HL-60 (cell line): ENCODE results near the gene CDC5L.

ENCODE experiments used
- DNase-seq, 2 experiments: peaks; one replicate each; pipeline ENCODE4 v3.0.0-alpha.2; 2010 to 2020; ENCODE audit warnings: low read depth in 1 of 2, low spot score in 1 of 2
- H3K27ac ChIP-seq: fragments of 250-450 bp; sonication (Bioruptor Pico); replicated peaks from 2 replicates; pipeline ENCODE4 v1.5.1; 2020; ENCODE audit warnings: mild to moderate bottlenecking, moderate library complexity
- H3K27me3 ChIP-seq: fragments of 250-450 bp; sonication (Bioruptor Pico); 2 replicates; pipeline ENCODE4 v1.5.1; 2021; ENCODE audit warnings: mild to moderate bottlenecking, moderate library complexity; ENCODE audit not compliant: insufficient read depth, poor library complexity, severe bottlenecking
- H3K4me3 ChIP-seq: replicated peaks from 2 replicates; pipeline ENCODE4 v1.5.1; 2011; ENCODE audit warnings: mild to moderate bottlenecking, control low read depth, low read length; ENCODE audit not compliant: insufficient read depth
- GABPA ChIP-seq: IDR thresholded peaks from 2 replicates; pipeline ENCODE4 v1.6.1; 2012; ENCODE audit warnings: low read depth
- POLR2AphosphoS5 ChIP-seq: IDR thresholded peaks from 2 replicates; pipeline ENCODE4 v1.6.1; 2012; ENCODE audit warnings: low read depth
- REST ChIP-seq: IDR thresholded peaks from 2 replicates; pipeline ENCODE4 v1.6.1; 2012; ENCODE audit warnings: low read depth; ENCODE audit not compliant: insufficient replicate concordance
- SPI1 ChIP-seq: IDR thresholded peaks from 2 replicates; pipeline ENCODE4 v1.6.1; 2012; ENCODE audit warnings: low read depth, mild to moderate bottlenecking, borderline replicate concordance
- TF ChIP-seq, protein P1 (sequence below): IDR thresholded peaks from one replicate; pipeline ENCODE4 v1.5.1; 2011; ENCODE audit warnings: low read length, control low read depth, inconsistent platforms; ENCODE audit not compliant: insufficient read depth

CDC5L gene

GRCh38 chr6:44415449-44415848, 27.9 kb downstream of the CDC5L start:
- Histone ChIP-seq H3K4me3 (no peak overlapping the region), H3K27ac (no peak overlapping the region), H3K27me3 (no peaks in the 10 kb centered on the region)
- no peak for DNase-seq
- no peak for TF ChIP-seq POLR2AphosphoS5
- no peak for TF ChIP-seq REST
- TF ChIP-seq GABPA = no peak
- no peak for TF ChIP-seq SPI1

DNA sequence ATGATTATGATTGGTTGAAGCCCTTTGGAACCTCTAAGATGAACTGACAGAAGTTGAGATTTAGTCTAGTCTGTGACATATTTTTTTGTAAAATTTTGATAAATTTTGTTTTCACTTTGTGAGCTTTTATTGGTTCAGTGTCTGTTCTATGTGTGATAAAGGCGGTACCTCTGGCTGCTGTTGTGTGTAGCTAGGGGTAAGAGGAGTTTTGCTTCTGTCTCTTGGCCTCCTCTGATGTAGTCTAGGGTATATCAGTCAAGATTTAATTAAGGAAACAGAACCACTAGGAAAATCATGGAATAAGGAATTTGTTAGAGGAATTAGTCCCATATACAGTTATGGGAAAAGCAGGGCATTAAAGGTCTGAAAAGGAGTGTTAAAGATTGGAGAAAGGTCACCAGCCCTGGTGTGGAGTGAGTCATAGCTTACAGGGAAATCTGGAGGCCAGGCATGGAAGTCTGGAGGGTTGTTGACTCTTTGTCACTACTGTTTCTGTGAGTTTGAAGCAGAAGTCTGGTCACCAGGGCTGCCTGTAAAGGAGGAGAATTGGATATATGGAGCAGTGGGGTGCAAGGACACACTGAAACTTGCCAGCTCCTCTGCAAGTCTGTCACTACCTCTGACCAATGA, 28.5 kb downstream of the CDC5L start:
- Histone ChIP-seq H3K4me3 (no peak overlapping the region), H3K27me3 (no peaks in the 10 kb centered on the region), H3K27ac (no peak overlapping the region)
- TF ChIP-seq REST (no peak), SPI1 (no peak), GABPA (no peak), POLR2AphosphoS5 (no peak)
- TF ChIP-seq, protein P1, sequence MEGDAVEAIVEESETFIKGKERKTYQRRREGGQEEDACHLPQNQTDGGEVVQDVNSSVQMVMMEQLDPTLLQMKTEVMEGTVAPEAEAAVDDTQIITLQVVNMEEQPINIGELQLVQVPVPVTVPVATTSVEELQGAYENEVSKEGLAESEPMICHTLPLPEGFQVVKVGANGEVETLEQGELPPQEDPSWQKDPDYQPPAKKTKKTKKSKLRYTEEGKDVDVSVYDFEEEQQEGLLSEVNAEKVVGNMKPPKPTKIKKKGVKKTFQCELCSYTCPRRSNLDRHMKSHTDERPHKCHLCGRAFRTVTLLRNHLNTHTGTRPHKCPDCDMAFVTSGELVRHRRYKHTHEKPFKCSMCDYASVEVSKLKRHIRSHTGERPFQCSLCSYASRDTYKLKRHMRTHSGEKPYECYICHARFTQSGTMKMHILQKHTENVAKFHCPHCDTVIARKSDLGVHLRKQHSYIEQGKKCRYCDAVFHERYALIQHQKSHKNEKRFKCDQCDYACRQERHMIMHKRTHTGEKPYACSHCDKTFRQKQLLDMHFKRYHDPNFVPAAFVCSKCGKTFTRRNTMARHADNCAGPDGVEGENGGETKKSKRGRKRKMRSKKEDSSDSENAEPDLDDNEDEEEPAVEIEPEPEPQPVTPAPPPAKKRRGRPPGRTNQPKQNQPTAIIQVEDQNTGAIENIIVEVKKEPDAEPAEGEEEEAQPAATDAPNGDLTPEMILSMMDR = no peak
- DNase-seq = no peak

- no peak for DNase-seq
- no peak overlapping the region for H3K4me3 ChIP-seq
- TF ChIP-seq, protein P1 = no peak
- TF ChIP-seq POLR2AphosphoS5 = no peak
- TF ChIP-seq REST = no peak
- TF ChIP-seq GABPA = no peak
- no peak for TF ChIP-seq SPI1
- no peaks in the 10 kb centered on the region for H3K27me3 ChIP-seq
- H3K27ac ChIP-seq = no peak overlapping the region
Observed at GRCh38 chr6:44422531-44422930, 35.0 kb downstream of the CDC5L start.

GRCh38 chr6:44423306-44423705, 35.8 kb downstream of the CDC5L start:
- Histone ChIP-seq H3K4me3 (no peak overlapping the region), H3K27me3 (no peaks in the 10 kb centered on the region), H3K27ac (no peak overlapping the region)
- DNase-seq = no peak
- TF ChIP-seq GABPA (no peak), REST (no peak), SPI1 (no peak), POLR2AphosphoS5 (no peak)
- TF ChIP-seq, protein P1 = no peak
